Measurements from ENCODE around the gene TOP3A.

Gene TOP3A

DNA sequence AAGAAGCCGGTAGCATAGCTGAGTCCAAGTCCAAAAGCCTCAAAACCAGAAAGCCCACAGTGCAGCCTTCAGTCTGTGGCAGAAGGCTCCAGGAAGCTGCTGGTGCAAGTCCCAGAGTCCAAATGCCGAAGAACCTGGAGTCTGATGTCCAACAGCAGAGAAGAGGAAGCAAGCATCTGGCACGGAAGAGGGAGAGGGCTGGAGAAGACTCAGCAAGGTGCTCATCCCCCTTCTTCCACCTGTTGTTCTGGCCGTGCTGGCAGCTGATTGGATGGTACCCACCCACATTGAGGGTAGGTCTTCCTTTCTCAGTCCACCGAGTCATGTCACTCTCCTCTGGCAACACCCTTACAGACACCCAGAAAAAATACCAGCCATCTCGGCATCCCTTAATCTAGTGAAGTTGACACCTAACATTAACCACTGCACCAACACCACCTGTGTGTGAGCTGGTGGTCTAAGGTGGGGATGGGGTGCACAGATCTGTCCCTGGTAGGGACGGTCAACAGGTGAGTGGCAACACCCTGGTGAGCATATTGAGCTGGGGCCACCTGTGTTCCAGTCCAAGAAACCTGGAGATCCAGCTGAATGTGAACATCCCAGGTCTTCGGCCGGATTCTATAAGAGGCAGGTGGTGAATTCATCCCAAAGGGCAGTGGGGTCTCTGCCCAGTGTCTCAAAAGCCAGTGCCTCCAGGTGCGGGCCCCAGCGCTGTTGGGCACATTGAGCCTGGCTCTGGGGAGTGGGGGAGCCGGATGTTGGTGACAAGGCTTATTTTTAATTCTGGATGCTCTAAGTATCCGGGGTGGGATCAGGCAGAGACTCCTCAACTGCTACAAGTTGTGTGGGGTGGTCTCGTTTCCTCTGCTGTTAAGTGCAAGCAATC, 44.5 kb downstream of the TOP3A start:
- no peak for DNase-seq

DNA sequence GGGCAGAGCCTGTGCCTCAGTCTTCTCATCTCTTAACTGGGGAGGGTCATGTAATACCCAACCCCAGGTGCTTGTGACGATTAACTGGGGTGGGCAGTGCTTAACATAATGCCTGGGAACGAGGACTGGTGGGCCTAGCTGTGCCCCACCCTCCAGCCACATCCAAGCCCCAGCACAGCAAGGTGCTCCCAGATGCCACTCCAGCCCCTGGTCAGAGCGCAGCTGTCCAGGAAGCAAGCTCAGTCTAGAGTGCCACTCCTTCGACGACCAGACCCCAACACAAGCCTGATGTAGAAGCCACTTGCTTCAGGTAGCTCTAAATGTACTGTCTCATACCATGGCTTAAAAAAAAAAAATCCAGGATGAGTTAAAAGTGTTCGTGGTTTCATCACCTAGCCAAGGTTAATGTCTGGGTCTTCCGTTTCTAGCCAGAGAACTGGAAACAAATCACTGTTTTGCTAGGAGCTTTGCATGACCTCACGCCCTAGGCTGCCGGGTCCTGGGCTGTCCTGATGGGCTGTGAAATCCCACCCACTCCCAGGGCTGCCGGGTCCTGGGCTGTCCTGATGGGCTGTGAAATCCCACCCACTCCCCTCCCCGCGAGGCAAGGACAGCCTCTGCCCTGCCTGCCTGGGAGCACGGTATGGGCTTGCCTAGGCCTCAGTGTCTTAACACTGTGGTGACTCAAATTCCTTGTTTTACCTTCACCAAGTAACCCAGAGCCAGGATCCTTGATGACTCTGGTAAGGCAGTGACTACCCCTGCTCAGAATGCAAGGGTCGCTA, 46.7 kb downstream of the TOP3A start:
- no peak for DNase-seq

DNA sequence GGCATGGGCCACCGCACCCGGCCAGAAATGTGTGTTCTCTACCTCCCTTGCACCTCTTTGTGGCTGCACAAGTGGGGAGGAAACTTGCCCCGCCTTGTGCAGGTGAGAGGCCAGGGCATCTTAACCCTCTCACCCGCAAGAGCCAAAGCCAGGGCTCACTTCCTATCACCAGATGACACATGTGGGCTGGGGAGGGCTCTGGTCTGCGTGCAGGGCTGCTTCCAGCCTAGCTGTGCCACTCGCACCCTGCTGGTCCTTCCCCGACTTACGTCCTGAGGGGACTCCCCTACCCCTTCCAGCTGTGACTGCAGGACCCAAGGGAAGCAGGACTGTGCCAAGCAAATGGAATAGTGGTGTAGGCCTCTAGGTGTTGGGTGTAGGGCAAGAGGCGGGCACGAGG, 47.4 kb downstream of the TOP3A start:
- DNase-seq: no peak

DNA sequence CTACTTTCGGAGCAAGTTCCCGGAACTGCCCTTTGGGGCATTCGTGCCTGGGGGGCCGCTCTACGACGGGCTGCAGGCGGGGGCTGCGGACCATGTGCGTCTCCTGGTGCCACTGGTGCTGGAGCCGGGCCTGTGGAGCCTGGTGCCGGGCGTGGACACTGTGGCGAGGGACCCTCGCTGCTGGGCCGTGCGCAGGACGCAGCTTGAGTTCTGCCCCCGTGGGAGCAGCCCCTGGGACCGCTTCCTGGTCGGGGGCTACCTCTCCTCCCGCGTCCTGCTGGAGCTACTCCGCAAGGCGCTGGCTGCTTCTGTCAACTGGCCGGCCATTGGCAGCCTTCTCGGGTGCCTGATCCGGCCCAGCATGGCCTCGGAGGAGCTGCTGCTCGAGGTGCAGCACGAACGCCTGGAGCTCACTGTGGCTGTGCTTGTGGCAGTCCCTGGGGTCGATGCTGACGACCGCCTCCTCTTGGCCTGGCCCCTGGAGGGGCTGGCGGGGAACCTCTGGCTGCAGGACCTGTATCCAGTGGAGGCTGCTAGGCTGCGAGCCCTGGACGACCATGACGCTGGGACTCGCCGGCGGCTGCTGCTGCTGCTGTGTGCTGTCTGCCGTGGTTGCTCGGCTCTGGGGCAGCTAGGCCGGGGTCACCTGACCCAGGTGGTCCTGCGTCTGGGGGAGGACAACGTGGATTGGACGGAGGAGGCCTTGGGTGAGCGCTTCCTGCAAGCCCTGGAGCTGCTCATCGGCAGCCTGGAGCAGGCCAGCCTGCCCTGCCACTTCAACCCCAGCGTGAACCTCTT, 50.7 kb downstream of the TOP3A start:
- no peak for DNase-seq

DNA sequence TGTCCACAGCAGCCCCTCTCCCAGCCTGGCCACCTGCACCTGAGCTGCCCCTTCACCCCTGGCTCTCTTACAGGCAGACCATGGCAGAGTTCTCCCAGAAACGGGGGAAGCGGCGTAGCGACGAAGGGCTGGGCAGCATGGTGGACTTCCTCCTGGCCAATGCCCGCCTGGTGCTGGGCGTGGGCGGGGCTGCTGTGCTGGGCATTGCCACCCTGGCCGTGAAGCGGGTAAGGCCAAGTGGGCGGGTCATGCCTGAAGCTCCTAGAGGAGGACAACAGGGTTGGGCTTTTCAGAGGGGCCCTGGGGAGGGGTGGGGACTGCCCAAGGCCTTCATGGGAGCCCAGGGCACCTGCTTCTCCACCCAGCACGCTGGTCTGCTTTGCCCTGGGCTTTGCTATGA, 52.2 kb downstream of the TOP3A start:
- DNase-seq: no peak

DNA sequence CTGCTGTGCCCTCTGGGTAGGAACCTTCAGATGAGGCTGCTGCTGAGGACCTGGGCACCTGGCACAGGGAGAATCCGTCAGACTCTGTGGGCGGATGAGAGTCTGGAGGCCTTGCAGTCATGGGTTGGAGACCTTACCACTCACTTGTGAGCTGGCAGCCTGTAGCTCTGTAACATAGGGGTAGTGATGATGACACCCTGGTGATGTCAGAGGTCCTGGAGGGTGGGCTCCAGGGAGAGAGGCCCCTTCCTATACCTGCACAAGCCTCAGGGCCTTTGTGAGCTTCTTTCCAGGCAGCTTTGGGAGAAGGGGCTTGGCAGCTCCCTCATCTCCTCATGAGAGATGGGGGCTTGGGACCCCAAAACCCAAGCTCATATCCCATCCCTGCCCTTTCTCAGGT, 52.7 kb downstream of the TOP3A start:
- no peak for DNase-seq

DNA sequence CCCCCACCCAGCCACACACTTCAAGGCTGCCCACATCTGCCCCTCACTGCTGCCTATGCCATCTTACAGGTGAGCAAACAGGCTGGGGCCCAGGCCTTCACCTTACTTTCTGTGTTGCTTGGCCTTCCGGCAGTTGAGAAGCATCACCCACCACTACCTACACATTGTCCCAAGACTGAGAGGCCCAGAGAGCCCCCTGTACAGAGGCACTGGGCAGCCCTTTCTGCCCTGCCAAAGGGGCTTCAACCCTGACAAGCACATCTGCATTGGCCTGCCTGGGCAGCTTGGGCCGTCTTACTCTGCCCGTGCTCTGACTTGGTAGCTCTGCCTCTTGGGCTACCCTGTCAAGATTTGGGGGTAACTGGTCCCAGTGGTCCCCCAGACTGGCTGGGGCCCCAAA, 53.1 kb downstream of the TOP3A start:
- no peak for DNase-seq

DNA sequence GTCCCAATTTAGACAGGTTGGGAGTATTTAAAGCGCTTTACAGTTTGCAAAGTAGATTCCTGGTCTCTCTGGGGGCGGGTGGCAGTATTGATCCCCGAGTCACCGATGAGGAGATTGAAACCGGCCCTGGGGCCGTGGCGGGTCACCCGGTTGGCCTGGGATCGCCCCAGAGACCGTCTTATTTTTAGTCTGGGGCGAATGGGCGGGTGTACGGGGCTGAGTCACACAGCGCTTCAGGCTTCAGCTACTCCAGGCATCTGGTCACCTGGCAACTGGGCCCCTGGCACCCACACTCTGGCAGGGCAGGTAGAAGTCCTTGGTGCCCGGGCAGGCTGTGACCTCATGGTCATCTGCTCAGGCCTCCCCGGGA, 53.7 kb downstream of the TOP3A start:
- no peak for DNase-seq

DNA sequence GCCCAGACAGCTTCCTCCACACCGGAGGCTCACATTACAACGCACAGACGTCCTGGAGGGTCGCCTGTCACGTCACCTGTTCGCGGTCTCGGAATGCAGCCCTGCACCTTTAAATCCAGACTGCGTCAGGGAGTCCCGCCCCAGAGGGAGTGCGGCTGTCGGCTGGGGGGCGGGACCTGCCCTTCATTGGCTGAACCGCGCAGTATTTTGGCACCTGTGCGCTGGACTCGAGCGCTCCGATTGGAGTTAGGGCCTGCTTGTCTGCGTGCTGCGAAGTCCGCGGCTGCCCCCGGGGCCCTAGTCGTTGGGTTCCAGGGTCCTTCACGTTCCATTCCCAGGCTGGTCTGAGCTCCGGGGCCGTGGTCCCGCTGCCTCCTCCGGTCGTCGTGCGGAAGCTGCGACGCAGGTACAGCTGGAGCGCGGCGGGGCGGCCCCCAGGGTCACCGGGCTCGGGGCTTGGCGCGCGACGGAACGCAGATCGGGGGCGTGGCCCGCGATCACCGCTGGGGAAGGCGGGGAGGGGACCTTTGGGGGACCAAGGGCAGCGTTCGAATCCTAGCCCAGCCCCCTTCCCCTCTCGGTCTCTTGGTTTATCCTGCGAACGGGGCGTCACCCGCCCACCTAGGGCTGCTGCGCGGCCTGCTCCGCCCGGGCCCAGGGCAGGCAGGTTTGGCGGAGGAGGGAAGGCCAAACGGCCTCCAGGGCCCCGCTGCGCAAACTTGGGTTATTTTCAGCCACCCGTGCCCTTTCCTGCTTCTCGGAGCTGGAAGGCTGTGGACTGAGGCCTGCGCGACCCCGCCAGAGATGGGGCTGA, 54.3 kb downstream of the TOP3A start, which contains the start of gene MIEF2:
Gene MIEF2, plus strand, starts transcription at position 331 of the 814 bp plus-strand sequence. CDS start 2,059 bp downstream, outside the sequence.
- DNase-seq: peak; percentile 89

DNA sequence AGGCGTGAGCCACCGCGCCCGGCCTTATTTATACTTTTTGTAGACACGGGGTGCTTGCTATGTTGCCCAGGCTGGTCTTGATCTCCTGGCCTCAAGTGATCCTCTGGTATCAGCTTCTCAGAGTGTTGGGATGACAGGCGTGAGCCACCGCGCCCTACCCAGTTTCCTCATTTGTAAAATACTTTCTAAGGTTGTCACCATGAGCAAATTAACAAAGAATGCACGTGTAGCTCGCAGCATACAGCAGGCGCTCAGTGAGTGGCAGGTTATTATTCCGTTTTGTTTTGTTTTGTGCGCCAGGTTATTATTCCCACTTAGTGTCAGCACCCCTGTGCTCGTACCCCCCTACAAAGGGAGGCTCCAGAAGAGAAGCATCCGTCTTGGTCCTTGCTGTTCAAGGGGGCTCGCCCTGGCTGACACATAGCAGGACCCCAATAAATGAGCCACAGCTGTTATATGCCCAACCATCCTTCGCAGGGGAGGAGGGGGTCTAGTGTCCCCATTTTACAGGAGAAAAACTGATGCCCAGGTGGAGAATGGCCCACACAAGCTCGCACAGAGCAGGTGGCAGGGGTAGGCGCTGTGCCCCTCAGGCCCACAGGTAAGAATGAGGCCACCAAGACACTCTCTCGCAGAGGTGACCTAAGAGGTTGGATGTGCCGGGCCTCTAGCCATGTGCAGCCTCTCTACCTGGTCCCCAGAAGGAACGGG, 55.0 kb downstream of the TOP3A start:
- no peak for DNase-seq

DNA sequence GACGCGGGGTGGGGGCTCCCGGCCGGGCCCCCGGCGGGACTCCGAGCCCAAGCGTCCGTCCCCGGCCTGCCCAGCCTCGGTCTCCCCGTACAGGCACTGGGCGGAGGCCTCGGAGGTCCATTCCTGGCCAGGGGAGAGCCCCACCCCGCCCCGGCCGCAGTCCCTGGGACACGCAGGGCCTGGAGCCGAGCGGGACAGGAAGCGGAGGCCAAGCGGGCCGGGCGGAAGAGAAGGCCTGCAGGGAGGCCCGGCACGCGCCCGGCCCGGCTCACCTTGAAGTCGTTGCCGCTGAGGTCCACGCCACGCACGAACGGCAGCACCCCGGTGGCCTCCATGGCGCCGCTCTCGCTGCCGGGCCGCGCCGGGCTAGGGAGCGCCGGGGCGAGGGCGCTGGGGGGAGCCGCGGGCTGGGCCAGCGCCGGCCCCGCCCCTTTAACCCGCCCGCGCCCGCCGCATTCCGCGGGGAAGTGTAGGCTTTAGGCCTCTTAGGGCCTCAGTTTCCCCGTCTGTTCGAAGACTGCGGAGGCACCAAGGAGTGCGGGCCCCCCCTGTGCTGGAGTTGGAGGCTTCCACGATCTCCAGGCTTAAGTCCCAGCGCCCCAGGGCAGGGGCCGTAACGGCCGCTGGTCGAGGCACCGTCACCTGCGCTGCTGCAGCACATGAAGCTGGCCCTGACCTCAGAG, 56.3 kb downstream of the TOP3A start, which contains the start of gene FLII:
Gene FLII, minus strand, starts transcription at position 383 of the 683 bp plus-strand sequence. Its CDS starts 48 bp downstream, at position 335.
- DNase-seq: peak; percentile 30 to 35

DNA sequence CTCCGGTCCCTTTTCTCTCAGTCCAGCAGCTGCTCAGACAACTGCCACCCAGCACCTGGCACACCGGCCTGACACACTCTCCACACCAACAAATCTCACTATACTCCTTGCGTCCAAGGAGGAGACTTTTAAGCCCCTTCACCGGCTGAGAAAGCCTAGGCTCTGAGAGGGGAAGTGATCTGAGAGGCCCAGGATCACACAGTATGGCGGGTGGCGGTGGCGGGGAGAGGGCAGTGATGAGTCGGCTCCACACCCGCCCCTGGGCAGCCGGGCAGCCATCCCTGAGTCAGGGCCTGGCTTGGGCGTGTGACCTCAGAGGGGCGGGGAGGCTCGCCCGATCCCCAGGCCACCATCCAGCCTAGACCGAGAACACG, 56.8 kb downstream of the TOP3A start:
- DNase-seq: peak; percentile 24 to 27

DNA sequence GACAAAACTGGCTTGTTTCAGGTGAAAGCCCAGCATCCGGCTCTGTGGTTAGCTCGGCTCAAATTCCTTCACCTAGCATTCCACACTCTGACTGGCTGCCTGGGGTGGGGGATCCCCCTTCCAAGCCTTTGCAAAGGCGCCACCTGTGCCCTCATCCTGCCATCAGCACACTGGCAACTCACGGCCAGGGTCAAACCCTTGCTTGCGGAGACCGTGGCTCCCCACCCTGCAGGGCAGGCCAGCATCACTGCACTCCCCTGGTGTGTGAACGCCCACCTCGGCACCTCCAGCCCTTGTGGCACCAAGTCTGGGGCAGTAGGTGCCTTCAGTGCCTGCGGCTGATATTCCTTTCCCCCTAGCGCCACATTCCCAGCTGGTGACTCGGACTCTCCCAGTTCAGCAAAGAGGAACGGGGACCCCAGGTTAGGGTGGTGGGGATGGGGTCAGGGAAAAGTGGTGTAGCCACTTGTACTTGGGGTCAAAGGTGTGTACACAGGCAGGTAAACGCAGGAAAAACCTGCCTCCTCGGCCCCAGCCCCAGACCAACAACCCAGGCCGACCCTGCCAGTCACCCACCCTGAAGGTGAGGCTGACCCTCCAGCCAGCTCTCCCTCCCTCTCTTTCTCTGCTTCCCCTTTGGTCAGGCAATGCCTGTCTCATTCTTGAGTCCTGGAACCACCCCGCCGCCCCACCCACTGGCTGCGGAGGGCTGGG, 57.4 kb downstream of the TOP3A start:
- no peak for DNase-seq

DNA sequence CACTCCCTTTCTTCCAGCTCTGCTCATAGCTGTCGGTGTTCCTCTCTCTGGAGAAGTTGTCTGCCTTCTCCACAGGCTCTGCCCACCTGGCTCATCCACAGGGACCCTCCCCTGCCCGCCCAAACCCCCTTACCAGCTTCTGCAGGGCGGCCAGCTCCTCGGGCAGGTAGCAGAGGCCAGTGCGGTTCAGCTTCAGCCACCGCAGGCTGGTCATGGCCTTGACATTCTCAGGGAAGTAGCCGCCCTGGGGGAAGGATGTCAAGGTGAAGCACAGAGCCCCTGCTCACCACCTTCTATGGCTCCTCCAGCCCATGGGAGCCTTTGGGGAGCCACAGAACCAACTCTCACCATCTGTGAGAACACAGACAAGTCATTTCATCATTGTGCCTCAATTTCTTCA, 58.0 kb downstream of the TOP3A start:
- no peak for DNase-seq

DNA sequence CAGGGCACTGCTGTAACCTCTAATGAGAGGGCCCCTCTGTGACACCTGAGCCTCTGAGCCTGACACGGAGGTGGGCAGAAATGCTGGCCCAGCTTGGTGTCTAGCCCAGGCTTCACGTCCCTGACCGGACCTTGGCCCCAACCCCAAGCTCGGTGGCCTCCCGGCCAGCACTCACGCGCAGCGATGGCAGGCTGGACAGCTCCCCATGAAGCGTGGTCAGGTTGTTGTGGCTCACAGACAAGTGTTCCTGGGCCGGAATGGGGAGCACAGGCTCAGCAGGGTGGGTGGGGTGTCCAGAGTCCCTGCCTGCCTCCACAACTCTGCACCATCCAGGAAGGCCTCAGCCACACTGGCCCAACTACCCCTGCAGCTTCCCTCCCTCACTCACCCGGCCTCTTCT, 58.4 kb downstream of the TOP3A start:
- no peak for DNase-seq

DNA sequence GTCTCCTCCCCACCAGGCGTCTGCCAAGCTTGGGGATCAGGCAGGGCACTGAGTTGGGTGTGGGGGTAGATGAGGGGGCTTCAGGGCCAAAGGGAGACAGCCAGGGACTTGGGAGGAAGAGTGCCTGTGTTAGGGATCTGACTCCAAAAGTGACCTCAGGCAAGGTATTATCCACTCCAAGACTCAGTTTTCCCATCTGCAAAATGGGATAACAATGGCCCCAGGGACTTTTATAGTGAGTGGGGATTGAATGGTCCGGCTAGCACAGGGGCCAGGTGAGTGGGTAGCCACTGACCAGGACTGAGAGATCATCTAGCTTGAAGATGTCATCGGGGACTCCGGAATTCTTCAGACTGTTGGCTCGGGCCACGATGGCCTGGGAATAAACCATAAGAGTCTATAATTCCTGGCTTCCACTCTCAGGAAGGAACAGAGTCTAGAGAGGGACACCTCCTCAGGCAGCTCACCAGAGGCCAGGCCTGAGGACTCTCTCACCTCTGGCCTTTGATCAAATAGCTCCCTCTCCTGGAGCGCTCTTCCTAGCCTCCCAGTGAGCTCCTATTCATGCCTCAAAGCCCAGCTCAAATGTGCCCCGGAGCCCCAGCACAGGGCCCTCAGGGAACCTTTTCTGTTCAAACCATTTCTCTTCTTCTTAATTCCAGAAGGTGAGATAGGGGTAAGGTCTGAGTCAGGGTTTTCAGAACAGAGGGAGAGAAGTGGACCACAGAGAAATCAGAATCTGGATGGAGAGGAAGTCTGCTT, 59.7 kb downstream of the TOP3A start:
- no peak for DNase-seq

DNA sequence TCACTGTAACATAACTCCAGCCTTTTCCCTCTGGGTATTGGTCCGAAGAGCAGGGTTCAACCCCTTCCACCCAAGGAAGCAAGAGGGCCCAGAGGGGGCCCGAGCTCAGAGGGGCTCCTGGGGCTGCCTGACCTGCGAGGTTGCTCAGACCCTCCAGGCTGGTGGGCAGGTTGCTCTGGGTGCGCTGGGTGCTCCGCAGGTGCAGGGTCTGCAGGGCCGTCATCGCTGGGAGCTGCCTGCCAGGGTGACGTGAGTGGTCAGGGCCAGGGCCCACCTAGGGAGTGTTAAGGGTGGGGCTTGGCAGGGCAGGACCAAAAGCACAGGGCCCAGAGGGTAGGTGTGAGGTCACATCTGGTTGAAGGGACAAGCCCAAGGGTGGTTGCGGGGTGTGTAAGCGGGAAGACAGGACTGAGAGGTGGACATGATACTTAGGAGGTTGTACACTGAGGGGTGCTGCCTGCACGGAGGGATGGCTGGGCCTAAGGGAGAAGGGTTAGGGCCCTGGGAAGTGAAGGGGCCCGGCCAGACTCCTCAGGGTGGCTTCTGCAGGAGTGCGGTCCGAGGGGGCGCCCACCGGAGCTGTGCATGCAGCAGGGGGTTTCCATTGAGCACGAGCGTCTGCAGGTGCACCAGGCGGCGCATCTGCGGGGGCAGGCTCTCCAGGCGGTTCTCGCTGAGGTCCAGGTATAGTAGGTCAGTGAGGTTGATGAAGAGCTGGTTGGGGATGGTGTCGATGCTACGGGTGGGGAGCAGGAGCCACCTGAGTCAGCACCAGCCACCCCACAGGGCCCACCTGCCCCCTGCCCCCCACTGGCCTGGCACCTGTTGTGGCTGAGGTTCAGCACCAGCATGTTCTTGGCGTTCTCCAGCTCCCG, 60.6 kb downstream of the TOP3A start:
- no peak for DNase-seq

DNA sequence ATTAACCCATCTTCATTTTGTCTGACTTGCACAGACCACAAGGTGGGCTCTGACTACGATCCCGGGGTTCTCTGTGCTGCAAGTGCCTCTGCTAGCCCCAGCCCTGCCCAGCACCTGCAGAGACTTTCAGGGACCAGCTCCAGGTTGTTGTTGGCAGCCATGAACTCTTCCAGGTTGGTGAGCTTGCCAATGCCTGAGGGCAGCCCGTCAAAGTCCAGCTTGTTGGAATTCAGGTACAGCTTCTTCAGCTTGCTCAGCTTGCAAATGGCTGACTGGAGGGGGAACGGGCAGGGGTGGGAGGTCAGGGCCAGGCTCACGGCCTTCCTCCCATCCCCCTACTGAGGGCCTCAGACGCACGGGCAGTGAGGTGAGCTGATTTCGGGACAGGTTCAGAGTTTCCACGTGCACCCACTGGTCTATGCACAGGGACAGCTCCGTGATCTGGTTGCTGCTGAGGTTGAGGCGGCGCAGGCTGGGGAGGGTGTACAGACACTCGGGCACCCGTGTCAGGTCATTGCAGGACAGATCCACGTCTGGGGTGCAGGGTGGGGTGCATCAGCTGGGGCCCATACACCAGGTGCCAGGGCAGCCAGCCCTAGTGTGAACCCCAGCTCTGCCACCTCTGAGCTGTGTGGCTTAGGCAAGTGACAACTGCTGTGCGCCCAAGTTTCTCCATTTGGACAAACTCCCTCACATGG, 61.5 kb downstream of the TOP3A start:
- DNase-seq: no peak

Data from activated CD4-positive, alpha-beta T cell treated with anti-CD3 and anti-CD28 coated beads, Interleukin-2, amount 50 U/mL, for 4 hours (primary cell).